Measurements from ENCODE around the gene PPIH. TPM values are rescaled to one million over a fixed set of nuclear protein-coding genes. Genes with fewer than 3 reads are reported as not detected.
"Not testable (repeated sequence)": the region's sequence is repeated elsewhere in the genome, so short reads cannot be mapped to it uniquely, and the experiment has no call there.

Gene PPIH
- total RNA-seq, 6 donors from 2014 or later = 18.2 to 50.3 (median 29.1) TPM

GRCh38 chr1:42720868-42721267, 62.6 kb downstream of the PPIH start:
- Histone ChIP-seq H3K27ac (no peak overlapping the region), H3K4me3 (no peak overlapping the region), H3K27me3 (no peaks in the 10 kb centered on the region), H3K4me1 (no peaks in the 10 kb centered on the region), H3K9me3 (no peaks in the 10 kb centered on the region), H3K36me3 (peaks cover 0 to 5% (median 1%) of the 10 kb centered on the region in 4 donors)
- TF ChIP-seq POLR2A (IDR thresholded peaks at IDR 0.05) (no peak), POLR2AphosphoS5 (IDR thresholded peaks at IDR 0.05) (no peak), EP300 (IDR thresholded peaks at IDR 0.05) (no peak), CTCF (IDR thresholded peaks at IDR 0.05) (no peak)
- DNase-seq (no peak), ATAC-seq (ENCODE audit: low FRiP score in 2 of 2) (no peak)
- WGBS, 2 donors = 78 to 100% methylated on average over 1 of the region's 1 CpG

GRCh38 chr1:42721926-42722325, 63.7 kb downstream of the PPIH start:
- H3K4me3 ChIP-seq = no peak overlapping the region
- 91 to 95% methylated on average over 3 of the region's 3 CpGs for WGBS, 2 donors
- ATAC-seq (ENCODE audit: low FRiP score in 2 of 2) = no peak

GRCh38 chr1:42722403-42722802, 64.2 kb downstream of the PPIH start:
- H3K4me1 ChIP-seq; ATAC-seq (ENCODE audit: low FRiP score in 2 of 2); DNase-seq; H3K9me3 ChIP-seq; H3K27me3 ChIP-seq; H3K4me3 ChIP-seq; H3K27ac ChIP-seq; H3K36me3 ChIP-seq: not testable (repeated sequence)
- 94 to 96% methylated on average over 2 of the region's 2 CpGs for WGBS, 2 donors

More at GRCh38 chr1:42721926-42722325, 63.7 kb downstream of the PPIH start:
- H3K36me3 ChIP-seq = peaks cover 0 to 5% (median 1%) of the 10 kb centered on the region in 4 donors
- no peaks in the 10 kb centered on the region for H3K4me1 ChIP-seq
- DNase-seq = no peak
- H3K9me3 ChIP-seq = no peaks in the 10 kb centered on the region
- H3K27ac ChIP-seq = no peak overlapping the region
- TF ChIP-seq POLR2AphosphoS5 (IDR thresholded peaks at IDR 0.05) (no peak), CTCF (IDR thresholded peaks at IDR 0.05) (no peak), POLR2A (IDR thresholded peaks at IDR 0.05) (no peak), EP300 (IDR thresholded peaks at IDR 0.05) (no peak)
- no peaks in the 10 kb centered on the region for H3K27me3 ChIP-seq

GRCh38 chr1:42723511-42723910, 65.3 kb downstream of the PPIH start:
- ATAC-seq (ENCODE audit: low FRiP score in 2 of 2) (no peak), DNase-seq (no peak)
- H3K27me3 ChIP-seq = no peaks in the 10 kb centered on the region
- no peak for TF ChIP-seq POLR2A (IDR thresholded peaks at IDR 0.05)
- TF ChIP-seq POLR2AphosphoS5 (IDR thresholded peaks at IDR 0.05) = no peak
- TF ChIP-seq EP300 (IDR thresholded peaks at IDR 0.05) = no peak
- TF ChIP-seq CTCF (IDR thresholded peaks at IDR 0.05) = no peak
- no peaks in the 10 kb centered on the region for H3K9me3 ChIP-seq
- H3K36me3 ChIP-seq = no peaks in the 10 kb centered on the region
- no peak overlapping the region for H3K27ac ChIP-seq
- WGBS, 2 donors = 85 to 87% methylated on average over 6 of the region's 6 CpGs
- H3K4me3 ChIP-seq = no peak overlapping the region
- no peaks in the 10 kb centered on the region for H3K4me1 ChIP-seq

GRCh38 chr1:42725820-42726219, 67.6 kb downstream of the PPIH start:
- H3K36me3 ChIP-seq; H3K4me3 ChIP-seq; ATAC-seq (ENCODE audit: low FRiP score in 2 of 2); DNase-seq; H3K4me1 ChIP-seq; H3K27ac ChIP-seq; H3K9me3 ChIP-seq; H3K27me3 ChIP-seq: not testable (repeated sequence)
- 98% methylated on average over 4 of the region's 4 CpGs for WGBS, 2 donors

Other genes starting within 250 kb of the PPIH start
- gene ZMYND12, start 202.4 kb upstream of the PPIH start, total RNA-seq = 1 to 10 TPM in 5 of 6 donors, not detected in 1; 1.5 to 9.4 (median 4.1) TPM
- 10 to 100 TPM; 56.4 to 95.3 (median 74.6) TPM for gene PPCS, start 201.9 kb upstream of the PPIH start, total RNA-seq
- 10 to 100 TPM in 2 of 6 donors, 1 to 10 TPM in 4; 4.4 to 40.9 (median 8.2) TPM for gene CCDC30, start 195.1 kb upstream of the PPIH start, total RNA-seq
- gene YBX1, start 24.0 kb downstream of the PPIH start, total RNA-seq = 100 to 1,000 TPM; 309 to 564 (median 516) TPM
- not detected for gene CLDN19, start 81.8 kb downstream of the PPIH start, total RNA-seq
- 10 to 100 TPM; 21.0 to 58.7 (median 35.3) TPM for gene P3H1, start 108.6 kb downstream of the PPIH start, total RNA-seq
- gene C1orf50, start 108.8 kb downstream of the PPIH start, total RNA-seq = 1 to 10 TPM in 5 of 6 donors, under 1 TPM in 1; 0.55 to 7.4 (median 2.5) TPM
- 1 to 10 TPM in 1 of 6 donors, under 1 TPM in 3, not detected in 2; 0.07 to 2.1 (median 0.14) TPM for gene TMEM269, start 126.6 kb downstream of the PPIH start, total RNA-seq
- gene ERMAP, start 158.7 kb downstream of the PPIH start, total RNA-seq = 10 to 100 TPM; 11.6 to 41.9 (median 14.9) TPM
- 10 to 100 TPM in 5 of 6 donors, 1 to 10 TPM in 1; 5.9 to 32.5 (median 15.4) TPM for gene SVBP, start 159.0 kb downstream of the PPIH start, total RNA-seq
- 10 to 100 TPM in 2 of 6 donors, 1 to 10 TPM in 4; 7.0 to 17.8 (median 9.4) TPM for gene ZNF691, start 188.2 kb downstream of the PPIH start, total RNA-seq